ENCODE measurements around the gene THRB. TPM values are rescaled to one million over a fixed set of nuclear protein-coding genes. Genes with fewer than 3 reads are reported as not detected.

THRB gene
- total RNA-seq, 2 donors from 2014 or later, result 0.24 to 0.26 TPM

- Histone ChIP-seq H3K36me3 (ENCODE audit: control insufficient read depth, insufficient read depth, low read length) (no peaks in the 10 kb centered on the region), H3K9me3 (ENCODE audit: control insufficient read depth, low read length) (no peaks in the 10 kb centered on the region), H3K4me3 (ENCODE audit: low read length) (no peak overlapping the region), H3K27ac (ENCODE audit: low read depth, low read length) (no peak overlapping the region), H3K27me3 (ENCODE audit: control insufficient read depth, insufficient read depth, low read length, poor library complexity, severe bottlenecking) (peaks cover 90% of the 10 kb centered on the region), H3K9ac (ENCODE audit: extremely low read depth, low read length, poor library complexity, severe bottlenecking) (no peak overlapping the region), H3K4me1 (ENCODE audit: control insufficient read depth, insufficient read depth, low read length) (no peaks in the 10 kb centered on the region)
- no peak for DNase-seq
- WGBS, 2 experiments (ENCODE audit: insufficient coverage in 1 of 2, insufficient read length in 1 of 2), result 38% methylated on average over 1 of the region's 1 CpG; no CpG with 5 or more reads in 1 of the 2 experiments
- Mint-ChIP-seq H3K9me3 (no peaks in the 10 kb centered on the region), H3K4me1 (peaks cover 5% of the 10 kb centered on the region), H3K36me3 (ENCODE audit: low read depth) (no peaks in the 10 kb centered on the region), H3K27me3 (ENCODE audit: insufficient read depth) (peaks cover 51% of the 10 kb centered on the region), H3K4me3 (no peak overlapping the region), H3K27ac (no peak overlapping the region)
- TF ChIP-seq, protein P1, sequence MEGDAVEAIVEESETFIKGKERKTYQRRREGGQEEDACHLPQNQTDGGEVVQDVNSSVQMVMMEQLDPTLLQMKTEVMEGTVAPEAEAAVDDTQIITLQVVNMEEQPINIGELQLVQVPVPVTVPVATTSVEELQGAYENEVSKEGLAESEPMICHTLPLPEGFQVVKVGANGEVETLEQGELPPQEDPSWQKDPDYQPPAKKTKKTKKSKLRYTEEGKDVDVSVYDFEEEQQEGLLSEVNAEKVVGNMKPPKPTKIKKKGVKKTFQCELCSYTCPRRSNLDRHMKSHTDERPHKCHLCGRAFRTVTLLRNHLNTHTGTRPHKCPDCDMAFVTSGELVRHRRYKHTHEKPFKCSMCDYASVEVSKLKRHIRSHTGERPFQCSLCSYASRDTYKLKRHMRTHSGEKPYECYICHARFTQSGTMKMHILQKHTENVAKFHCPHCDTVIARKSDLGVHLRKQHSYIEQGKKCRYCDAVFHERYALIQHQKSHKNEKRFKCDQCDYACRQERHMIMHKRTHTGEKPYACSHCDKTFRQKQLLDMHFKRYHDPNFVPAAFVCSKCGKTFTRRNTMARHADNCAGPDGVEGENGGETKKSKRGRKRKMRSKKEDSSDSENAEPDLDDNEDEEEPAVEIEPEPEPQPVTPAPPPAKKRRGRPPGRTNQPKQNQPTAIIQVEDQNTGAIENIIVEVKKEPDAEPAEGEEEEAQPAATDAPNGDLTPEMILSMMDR (conservative IDR thresholded peaks at IDR 0.05), result no peak
Observed at GRCh38 chr3:24142127-24142526, 352.5 kb downstream of the THRB start.

GRCh38 chr3:24141548-24141947 lies 353.1 kb downstream of the THRB start:
- Mint-ChIP-seq H3K9me3 (no peaks in the 10 kb centered on the region), H3K4me3 (no peak overlapping the region), H3K36me3 (ENCODE audit: low read depth) (no peaks in the 10 kb centered on the region), H3K4me1 (peaks cover 5% of the 10 kb centered on the region), H3K27me3 (ENCODE audit: insufficient read depth) (peaks cover 51% of the 10 kb centered on the region), H3K27ac (no peak overlapping the region)
- no peak for DNase-seq
- no peak overlapping the region for H3K9ac ChIP-seq (ENCODE audit: extremely low read depth, low read length, poor library complexity, severe bottlenecking)
- 89 to 100% methylated on average over 2 of the region's 2 CpGs for WGBS, 2 experiments (ENCODE audit: insufficient coverage in 1 of 2, insufficient read length in 1 of 2)
- peaks cover 90% of the 10 kb centered on the region for H3K27me3 ChIP-seq (ENCODE audit: control insufficient read depth, insufficient read depth, low read length, poor library complexity, severe bottlenecking)
- TF ChIP-seq, protein P1 (conservative IDR thresholded peaks at IDR 0.05), result no peak
- H3K36me3 ChIP-seq (ENCODE audit: control insufficient read depth, insufficient read depth, low read length), result no peaks in the 10 kb centered on the region
- no peak overlapping the region for H3K27ac ChIP-seq (ENCODE audit: low read depth, low read length)
- H3K4me3 ChIP-seq (ENCODE audit: low read length), result no peak overlapping the region
- H3K4me1 ChIP-seq (ENCODE audit: control insufficient read depth, insufficient read depth, low read length), result no peaks in the 10 kb centered on the region
- no peaks in the 10 kb centered on the region for H3K9me3 ChIP-seq (ENCODE audit: control insufficient read depth, low read length)

GRCh38 chr3:24139463-24140412 lies 354.9 kb downstream of the THRB start:
- TF ChIP-seq, protein P1 (conservative IDR thresholded peaks at IDR 0.05), result no peak
- Mint-ChIP-seq H3K27me3 (ENCODE audit: insufficient read depth) (peaks cover 47% of the 10 kb centered on the region), H3K4me3 (no peak overlapping the region), H3K36me3 (ENCODE audit: low read depth) (no peaks in the 10 kb centered on the region), H3K27ac (no peak overlapping the region), H3K4me1 (no peaks in the 10 kb centered on the region), H3K9me3 (no peaks in the 10 kb centered on the region)
- Histone ChIP-seq H3K27ac (ENCODE audit: low read depth, low read length) (no peak overlapping the region), H3K4me1 (ENCODE audit: control insufficient read depth, insufficient read depth, low read length) (no peaks in the 10 kb centered on the region), H3K9me3 (ENCODE audit: control insufficient read depth, low read length) (no peaks in the 10 kb centered on the region), H3K9ac (ENCODE audit: extremely low read depth, low read length, poor library complexity, severe bottlenecking) (no peak overlapping the region), H3K36me3 (ENCODE audit: control insufficient read depth, insufficient read depth, low read length) (no peaks in the 10 kb centered on the region), H3K4me3 (ENCODE audit: low read length) (no peak overlapping the region), H3K27me3 (ENCODE audit: control insufficient read depth, insufficient read depth, low read length, poor library complexity, severe bottlenecking) (peaks cover 87% of the 10 kb centered on the region)
- no peak for DNase-seq
- 56 to 85% methylated on average over 2 to 4 of the region's 4 CpGs for WGBS, 2 experiments (ENCODE audit: insufficient coverage in 1 of 2, insufficient read length in 1 of 2)
